ENCODE measurements around the gene PEX7.
"Not testable (repeated sequence)": the region's sequence is repeated elsewhere in the genome, so short reads cannot be mapped to it uniquely, and the experiment has no call there.

PEX7 gene, protein sequence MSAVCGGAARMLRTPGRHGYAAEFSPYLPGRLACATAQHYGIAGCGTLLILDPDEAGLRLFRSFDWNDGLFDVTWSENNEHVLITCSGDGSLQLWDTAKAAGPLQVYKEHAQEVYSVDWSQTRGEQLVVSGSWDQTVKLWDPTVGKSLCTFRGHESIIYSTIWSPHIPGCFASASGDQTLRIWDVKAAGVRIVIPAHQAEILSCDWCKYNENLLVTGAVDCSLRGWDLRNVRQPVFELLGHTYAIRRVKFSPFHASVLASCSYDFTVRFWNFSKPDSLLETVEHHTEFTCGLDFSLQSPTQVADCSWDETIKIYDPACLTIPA

DNA sequence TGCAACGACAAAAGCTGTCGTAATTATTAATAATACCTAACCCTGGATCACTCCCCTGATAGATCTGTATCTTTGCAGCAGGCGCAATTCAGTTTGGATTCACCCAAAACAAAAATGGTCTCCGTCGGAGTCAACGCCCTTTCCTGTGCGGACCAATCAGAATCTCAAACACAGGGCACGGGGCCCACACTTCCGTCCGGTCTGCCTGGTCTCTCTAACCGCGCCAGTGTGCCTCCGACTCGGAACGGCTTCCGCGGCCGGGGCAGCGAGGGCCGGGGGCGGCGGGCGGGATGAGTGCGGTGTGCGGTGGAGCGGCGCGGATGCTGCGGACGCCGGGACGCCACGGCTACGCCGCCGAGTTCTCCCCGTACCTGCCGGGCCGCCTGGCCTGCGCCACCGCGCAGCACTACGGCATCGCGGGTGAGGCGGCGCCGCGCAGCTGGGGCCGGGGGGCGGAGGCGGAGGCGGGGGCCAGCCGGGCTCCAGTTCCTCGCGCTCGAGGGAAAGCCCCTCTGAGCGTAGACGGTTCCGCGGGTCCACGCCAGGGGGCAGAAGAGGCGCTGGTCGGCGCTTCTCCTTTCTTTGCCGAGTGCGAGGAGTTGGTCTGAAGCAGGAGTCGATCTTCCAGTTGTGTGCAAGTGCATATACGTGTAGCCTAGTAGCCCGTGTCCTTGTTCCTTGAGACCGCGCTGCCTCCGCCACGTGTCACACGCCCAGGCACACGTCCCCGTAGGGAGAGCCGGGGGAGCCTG, at the start of gene PEX7:
PEX7 (plus strand) TSS at position 217 of the 752 bp plus-strand sequence; CDS start at position 291, 74 bp downstream.
- DNase-seq (ENCODE audit: low spot score) = peak; percentile 79

DNA sequence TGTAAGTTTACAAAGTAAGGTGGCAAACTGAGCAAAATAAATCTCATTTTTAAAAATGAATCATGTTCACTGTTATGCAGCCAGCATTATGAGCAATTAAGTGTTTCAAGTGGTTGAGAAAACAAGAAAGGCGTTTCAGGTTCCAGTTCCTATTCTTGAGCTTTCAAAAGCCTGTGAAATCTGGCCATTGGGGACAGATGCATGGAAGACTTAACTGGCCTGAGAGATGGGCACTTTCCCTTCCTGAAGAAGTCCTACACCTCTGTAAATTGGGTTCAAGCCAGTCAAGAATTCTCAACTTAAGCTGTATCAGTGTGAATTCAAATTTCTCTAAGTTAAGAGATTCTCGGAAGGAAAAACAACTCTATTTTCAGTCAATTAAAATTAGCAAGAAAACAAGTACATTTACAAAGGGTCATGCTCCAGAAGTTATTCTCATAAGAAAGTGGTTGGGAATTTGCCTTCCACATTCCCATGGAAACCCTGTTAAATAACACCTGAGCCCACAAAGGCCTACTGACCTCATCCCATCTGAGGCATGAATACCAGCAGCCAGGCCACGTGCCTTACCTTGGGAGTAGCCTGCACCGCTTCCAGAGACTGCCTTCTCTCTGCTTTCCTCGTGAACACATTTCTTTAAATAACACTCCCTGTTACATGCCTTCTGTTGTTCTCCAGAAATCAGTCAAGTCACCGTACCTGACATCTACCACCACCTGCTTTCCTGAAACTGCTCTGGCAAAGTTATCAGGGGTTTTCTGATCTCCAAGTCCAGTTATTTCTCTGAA, 49.5 kb upstream of the PEX7 start:
- DNase-seq (ENCODE audit: low spot score) = no peak

DNA sequence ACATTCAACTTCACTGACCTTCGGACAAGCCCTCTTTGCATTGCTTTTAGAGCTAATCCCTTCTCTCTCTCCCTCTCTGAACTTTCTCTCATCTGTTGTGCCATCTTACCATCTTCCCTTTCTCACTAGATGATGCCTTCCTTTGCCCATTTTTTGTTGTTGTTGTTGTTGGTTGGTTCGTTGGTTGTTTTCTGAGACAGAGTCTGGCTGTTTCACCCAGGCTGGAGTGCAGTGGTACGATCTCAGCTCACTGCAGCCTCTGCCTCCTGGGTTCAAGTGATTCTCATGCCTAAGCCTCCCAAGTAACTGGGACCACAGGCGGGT, 49.0 kb upstream of the PEX7 start:
- no peak for DNase-seq (ENCODE audit: low spot score)

DNA sequence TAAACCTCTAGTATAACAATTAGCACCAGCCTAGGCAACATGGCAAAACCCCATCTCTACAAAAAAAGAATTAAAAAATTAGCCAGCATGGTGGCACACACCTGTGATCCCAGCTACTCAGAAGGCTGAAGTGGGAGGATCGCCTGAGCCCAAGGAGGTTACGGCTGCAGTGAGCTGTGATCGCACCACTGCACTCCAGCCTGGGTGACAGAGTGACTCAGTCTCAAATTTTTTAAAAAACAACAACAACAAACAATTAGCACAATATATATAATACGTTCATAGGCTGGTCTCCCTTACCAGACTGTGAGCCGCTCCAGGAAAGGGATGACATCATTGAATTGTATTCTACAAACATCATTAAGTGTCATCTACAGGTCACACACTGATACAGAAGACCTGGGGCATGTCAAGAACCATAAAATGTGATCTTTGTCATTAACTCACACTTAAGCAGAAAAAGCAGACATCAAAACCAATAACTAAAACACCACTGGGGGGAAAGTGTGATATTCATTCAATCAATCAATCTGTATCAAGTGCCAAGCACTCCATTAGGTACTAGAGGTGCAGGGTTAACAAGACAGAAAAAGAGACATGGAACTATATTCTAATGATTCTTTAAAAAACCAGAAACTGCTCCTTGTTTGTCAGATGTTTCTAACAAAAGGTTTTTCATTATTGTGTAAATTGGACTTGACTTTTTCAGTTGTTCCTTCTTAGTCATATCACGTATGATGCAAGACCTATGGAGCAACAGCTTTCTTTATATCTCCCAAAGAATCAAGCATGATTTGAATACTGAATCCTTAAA, 48.0 kb upstream of the PEX7 start:
- no peak for DNase-seq (ENCODE audit: low spot score)

DNA sequence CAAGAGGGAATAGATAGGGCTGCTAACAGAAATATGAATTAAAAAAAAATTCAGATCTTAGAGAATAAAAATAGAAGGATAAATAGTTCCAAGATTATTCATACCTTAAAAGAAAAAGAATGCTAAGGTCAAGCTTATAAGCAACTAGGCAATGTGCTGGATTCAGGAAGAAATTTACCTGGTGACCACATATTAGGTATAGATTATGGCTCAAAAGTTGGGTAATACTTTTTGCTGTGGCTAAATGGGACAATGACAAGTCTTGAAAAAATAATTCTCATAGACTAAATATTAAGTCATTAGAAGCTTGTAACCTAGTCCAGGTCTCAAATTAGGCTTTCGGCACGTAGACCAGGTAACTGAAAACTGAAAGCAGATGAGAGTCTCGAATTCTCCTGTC, 47.3 kb upstream of the PEX7 start:
- DNase-seq (ENCODE audit: low spot score) = no peak

DNA sequence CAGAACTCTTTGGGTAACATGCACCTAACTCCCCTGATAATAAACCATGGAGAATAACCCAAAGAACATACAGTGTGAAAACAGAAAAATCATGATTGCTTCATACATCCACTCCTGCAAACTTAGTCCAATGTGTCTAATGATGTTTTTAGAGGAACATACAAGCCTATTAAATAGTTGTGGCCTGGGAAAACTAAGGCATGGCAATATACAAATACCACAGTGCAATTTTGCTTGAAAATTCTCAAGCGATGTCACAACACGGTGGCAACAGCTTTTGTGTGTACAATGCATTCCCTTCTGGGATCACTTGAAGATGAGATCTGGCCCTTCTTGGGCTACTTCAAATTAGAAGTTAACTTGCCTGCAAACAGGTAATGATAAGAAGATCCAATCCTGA, 46.8 kb upstream of the PEX7 start:
- no peak for DNase-seq (ENCODE audit: low spot score)

DNA sequence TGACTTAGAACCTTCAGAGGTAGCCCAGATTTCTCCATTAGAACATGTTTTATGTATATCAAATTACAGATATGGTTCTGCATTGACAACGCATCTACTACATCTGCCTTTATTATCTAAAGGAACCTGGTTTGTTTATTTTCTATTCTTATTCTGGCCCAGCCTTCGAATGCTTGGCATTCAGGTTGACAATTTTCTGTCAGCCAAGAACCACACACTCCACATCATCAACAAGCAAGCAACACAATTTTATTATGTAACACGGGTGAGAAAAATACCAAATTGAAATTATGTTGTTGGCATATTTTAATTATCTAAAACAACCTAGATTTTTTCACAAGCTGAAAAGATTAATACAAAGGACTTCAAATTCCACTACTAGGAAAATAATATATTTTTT, 44.7 kb upstream of the PEX7 start:
- no peak for DNase-seq (ENCODE audit: low spot score)

DNA sequence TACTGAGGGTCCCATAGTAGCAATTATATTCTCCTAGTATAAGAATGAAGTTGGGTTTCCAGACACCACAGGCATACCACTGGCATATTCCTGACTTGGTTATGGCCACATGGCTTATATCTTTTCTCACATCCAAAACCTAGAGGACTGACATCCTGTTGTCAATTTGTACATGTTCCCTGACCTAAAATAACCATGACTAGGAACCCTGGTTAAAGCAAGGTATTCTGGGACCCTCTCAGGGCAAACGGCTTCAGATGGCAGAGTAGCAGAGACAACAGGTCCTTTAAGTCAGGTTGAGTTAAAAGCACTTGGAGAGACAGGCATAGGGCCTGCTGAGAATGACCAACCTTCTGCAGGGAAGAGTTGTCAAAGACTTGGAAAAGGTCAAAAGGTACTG, 42.7 kb upstream of the PEX7 start:
- no peak for DNase-seq (ENCODE audit: low spot score)

DNA sequence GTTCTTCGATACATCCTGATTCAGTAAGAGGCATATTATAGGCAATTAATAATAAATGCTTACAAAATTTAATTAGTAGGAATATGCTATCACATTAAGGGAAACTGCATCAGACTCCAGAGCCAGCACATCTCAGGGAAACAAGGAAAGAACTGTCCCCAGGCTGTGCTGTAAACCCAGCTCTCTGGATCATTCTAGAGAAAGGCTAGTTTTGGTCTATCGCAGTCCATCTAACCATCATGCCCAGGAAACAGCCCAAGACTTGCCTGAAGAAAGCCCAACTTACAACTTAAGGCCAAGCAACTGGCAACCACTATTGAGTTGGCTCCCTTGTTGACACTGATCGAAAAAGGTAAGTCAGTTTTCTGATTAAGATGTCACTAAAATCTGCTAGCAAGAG, 41.4 kb upstream of the PEX7 start:
- DNase-seq (ENCODE audit: low spot score) = no peak

DNA sequence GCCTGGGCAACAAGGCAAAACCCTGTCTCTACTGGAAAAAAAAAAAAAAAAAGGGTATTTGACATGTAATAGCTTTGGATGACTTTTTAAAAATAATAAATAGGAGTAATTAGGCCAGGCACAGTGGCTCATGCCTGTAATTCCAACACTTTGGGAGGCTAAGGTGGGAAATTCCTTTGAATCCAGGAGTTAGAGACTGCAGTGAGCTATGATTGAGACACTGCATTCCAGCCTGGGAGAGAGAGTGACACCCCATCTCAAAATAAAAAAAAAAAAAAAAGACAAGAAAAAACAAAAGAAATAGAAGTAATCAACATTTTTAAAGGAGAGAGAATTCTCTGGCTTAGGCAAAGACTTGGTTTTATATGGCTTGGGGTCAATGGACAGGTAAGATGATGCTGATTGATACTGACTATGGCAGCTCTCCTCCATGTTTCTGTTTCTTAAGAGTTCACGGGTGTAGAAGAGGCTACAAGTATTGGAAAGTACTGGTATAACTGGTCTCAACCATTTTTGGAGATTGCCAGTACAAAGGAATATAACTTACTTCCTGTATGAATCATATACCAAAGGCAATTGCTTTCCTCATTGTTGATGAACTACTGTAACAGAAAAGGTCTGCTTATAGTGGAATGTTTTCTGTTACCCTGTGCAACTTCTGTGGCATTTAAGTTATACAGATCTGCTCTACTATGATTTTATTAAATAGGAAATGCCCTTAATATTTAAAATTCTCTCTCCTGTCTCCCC, 40.2 kb upstream of the PEX7 start:
- peak; percentile 65 for DNase-seq (ENCODE audit: low spot score)

DNA sequence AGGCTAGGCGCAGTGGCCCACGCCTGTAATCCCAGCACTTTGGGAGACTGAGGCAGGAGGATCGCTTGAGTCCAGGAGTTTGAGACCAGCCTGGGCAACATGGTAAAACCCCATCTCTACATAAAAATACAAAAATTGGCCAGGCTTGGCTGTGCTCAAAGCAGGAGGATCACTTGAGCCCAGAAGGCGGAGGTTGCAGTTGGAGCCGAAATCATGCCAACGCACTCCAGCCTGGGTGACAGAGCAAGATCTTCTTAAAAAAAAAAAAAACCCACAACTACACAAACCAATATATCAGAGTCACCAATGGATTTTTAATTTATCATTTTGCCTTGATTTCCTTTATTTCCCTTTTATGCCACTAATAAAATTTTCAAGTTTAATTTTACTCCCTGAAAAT, 39.4 kb upstream of the PEX7 start:
- no peak for DNase-seq (ENCODE audit: low spot score)

DNA sequence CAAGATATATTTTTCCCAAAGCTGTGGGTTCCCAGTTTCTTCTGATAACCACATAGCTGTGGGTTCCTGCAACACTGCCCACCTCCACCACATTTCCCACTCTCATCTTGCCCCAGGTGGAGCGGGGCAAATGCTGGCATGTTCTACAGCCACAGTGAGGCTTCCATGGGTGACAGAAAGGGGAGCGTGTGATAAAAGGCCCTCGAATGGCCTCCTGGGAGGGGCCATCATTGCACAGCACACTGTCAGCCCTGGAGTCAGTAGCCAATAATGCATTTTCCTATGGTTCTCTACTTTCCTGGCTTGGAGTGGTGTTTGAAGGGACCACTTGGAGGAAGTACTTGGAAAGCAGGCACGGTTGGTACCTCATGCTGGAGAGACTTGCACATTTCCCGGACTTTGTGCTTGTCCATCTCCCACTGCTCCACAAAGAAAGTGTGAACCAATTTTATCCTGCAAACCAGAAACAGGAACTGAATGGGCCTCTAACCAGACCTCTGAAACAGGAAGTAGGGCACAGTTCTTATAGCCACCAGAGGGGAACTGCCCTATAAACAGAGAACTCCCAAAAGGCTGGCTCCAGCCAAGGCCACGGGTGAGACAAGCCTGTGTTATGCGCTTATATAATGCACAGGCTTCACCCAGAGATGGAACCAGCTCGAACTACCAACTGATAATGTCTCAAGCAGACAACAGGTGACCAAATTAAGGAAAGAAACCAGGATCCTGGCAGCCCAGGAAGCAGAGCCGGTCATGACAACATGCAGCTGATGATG, 38.7 kb upstream of the PEX7 start:
- no peak for DNase-seq (ENCODE audit: low spot score)

DNA sequence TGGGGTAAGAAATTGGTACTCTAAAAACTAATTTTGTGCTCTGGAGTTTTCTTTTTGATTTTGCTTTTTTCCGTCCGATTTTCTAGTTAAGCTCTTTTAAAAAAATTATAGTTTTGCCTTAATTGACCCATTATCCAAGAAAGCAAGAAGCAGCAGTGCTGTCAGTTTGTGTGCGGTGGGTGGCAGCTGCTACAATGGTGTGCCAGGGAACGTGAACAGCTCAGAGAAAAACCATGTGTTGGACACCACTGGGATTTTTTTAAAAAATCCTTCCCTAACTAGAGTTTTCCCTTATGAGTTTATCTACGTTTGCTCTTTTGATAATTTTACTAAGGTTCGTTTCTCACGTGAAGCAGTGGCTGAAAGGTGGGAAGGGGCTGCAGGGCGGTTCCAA, 38.1 kb upstream of the PEX7 start:
- DNase-seq (ENCODE audit: low spot score) = no peak

DNA sequence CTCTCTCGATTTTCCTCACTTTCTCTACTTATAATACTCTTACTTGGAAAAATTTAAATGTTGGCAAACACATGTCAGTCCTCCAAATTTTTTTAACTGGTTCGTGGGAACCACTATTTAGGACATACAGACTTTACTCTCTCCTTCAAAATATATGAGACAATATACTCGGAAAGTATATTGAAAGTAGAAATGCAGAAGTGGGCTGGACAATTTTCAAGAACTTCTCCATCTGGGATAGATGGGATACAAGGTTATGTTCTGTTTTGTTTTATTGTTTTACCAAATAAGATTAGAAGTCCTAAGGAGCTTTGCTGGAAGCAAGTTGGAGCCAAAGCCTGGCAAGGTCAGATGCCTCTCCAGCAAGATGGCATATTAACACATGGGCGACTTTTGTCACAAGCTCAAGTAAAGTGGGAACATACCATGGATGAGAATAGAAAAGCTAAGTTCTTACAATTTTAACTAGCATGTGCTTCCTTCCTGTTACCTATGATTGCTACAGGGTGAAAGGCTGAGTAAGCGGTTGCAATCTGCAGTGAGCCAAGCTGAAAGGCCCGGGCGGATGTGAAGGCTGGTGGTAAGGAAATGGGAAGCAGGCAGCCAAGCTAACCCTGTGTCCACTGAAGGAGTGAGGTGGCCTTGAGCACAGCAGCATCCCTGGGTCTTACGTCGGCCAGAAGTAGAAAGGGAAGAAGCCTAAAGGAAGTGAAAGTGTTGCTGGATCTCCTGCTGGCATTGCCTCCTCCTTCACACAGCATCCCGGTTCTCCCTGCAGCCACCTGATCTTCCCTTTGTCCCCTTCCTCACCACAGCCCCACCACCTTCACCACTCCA, 37.3 kb upstream of the PEX7 start:
- peak; percentile 78 for DNase-seq (ENCODE audit: low spot score)

DNA sequence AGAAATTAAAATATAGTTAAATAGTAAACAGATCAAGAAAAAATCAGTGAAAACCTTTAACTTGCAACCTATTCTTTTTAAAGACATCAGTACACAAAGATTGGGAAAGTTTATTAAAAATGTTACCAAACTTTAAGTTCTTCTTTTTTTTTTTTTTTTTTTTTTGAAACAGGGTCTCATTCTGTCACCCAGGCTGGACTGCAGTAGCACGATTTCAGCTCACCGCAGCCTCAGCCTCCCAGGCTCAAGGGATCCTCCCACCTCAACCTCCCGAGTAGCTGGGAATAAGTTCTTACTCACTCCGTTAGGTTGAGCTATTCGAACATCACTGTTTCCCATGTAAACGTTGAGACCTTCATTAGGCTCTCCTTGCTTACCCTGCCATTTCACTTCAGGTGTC, 35.7 kb upstream of the PEX7 start:
- no peak for DNase-seq (ENCODE audit: low spot score)

DNA sequence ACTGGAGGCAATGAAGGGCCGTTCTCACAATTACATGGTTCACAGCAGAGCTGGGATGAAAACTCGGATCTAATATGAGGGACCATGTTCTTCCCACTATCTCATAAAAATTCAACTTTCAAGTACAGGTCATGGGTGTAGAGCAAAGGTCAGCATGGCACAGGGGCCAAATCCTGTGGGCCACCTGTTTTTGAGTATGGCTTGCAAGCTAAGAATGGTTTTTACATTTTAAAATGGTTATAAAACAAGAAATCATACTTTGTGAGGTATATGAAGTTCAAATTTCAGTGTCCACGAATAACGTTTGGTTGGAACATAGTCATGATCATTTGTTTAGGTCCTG, 34.7 kb upstream of the PEX7 start:
- no peak for DNase-seq (ENCODE audit: low spot score)

DNA sequence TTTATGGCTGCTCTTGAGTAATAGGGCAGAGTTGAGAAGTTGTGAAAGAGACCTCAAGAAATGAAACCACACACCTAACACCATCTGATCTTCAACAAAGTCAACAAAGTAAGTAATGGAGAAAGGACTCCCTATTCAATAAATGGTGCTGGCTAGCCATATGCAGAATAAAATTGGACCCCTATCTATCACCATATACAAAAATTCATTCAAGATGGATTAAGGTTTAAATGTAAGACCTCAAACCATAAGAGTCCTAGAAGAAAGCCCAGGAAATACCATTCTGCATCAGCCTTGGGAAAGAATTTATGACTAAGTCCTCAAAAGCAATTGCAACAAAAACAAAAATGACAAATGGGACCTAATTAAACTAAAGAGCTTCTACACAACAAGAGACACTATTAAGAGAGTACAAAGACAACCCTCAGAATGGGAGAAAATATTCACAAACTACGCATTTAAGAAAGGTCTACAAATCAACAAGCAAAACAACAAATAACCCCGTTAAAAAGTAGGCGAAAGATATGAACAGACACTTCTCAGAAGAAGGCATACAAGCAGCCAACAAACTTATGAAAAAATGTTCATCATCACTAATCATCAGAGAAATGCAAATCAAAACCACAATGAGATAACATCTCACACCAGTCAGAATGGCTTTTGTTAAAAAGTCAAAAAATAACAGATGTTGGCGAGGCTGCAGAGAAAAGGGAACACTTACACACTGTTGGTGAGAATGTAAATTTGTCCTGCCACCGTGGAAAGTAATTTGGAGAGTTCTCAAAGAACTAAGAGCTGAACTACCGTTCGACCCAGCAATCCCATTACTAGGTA, 34.1 kb upstream of the PEX7 start:
- peak; percentile 46 for DNase-seq (ENCODE audit: low spot score)

DNA sequence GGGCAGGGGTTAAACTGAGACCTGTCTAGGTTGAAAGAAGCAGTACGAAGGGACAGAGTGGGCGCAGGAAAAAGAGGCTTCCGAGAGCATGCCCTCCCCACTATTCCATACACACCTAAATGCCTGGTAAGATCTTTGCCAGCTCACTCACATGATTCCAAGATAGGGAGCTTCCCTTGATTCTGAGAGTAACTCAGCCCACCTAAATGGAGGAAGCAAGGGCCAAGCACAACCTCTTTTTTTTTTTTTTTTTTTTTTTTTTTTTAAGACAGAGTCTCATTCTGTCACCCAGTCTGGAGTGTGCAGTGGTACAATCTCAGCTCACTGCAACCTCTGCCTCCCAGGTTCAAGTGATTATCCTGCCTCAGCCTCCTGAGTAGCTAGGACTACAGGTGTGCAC, 33.0 kb upstream of the PEX7 start:
- not testable (repeated sequence) for DNase-seq (ENCODE audit: low spot score)

Measured in kidney capillary endothelial cell (primary cell).